ENCODE measurements around the gene WIPF2.
A peak's percentile ranks its signal among the peaks of the same experiment; 100 is the strongest.

GRCh38 chr17:40317880-40318829 lies 99.1 kb downstream of the WIPF2 start:
- TF ChIP-seq POLR2A (IDR thresholded peaks at IDR 0.05; ENCODE audit: low read length) (peak; percentile 9), REST (IDR thresholded peaks at IDR 0.05) (peak; percentile 7; the same call in 1 of the 2 replicates), HMGXB4 (CRISPR knock-in tag; IDR thresholded peaks at IDR 0.05; ENCODE audit: borderline replicate concordance) (no peak)
